HG03565 (cell line): ENCODE measurements around the gene SFRP5.
A peak's percentile ranks its signal among the peaks of the same experiment; 100 is the strongest.

Source experiments
- ATAC-seq: cut with Tn5 transposase; IDR thresholded peaks from one replicate; pipeline ENCODE4 v1.9.1; 2021; ENCODE audit warnings: mild to moderate bottlenecking, moderate library complexity; ENCODE audit not compliant: unreplicated experiment

SFRP5 gene

DNA sequence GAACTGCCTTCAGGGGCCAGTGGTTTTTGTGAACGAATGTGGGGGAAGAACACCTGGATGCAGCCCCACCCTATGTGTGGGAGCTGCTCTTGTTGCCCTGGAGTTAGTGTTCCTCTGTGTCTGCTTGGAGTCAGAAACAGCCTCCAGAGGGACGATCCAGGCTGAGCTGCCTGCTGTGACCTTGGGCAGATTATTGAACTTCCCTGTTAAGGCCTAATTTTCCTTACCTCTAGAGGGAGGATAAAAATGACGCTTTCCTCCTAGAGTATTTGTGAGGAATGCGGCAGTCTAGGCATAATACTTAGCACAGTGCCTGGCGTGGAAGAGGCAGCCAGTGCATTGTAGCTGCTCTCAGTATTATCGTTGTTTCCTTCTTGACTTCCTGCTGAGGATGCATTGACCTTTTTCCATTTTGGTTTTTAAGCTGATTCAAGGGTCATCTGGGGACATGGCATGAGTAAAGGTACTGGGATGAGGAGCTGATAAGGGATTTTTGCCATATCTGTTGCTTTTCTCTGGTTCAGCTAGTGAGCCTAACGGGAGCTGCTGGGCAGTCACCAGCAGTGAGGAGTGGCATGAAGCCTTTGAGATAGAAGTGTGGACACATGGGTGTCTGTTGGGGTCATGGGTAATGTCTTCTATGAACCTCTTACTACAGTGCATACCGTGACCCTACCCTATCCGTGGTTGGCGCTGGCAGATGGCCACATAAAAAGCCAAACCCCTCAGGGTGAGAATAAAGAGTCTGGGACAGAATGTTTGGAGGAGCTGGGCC lies 28.4 kb downstream of the SFRP5 start:
- ATAC-seq, result no peak

DNA sequence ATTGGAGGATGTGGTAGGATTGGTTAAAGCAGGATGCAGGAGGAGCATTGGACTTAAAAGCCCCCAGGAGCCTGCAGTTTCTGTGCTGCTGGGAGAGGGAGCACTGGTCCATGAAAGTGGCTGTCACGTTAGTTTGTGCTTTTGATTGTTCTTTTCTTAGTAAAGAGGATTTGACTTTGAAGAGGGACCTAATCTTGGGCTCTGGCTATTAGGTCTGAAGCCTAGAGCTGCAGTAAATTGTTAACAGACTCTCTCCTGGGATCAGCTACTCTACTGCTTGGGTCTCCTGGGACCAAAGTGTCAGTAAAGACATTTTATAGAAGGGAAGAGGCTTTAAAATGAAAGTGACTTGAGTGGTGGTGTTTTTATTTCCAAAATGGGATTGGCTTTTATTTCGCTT lies 31.2 kb downstream of the SFRP5 start:
- no peak for ATAC-seq

DNA sequence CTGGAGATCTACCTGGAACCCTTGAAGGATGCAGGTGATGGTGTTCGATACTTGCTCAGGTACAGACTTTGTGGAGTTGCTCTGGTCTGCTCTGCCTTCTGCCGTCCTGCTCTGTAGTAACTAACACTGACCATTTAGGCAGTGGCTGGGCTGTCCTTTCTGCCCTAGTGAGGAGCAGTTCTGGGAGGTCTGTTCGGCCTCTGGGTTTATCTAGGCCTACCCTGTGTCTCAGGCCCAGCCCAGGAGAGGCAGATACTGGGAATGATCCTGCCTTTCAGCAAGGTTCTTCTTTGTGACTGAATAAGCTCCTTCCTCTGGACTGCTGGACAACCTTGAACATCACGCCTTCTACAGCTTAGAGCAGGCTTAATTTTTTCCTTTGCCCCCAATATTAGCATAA lies 33.2 kb downstream of the SFRP5 start:
- ATAC-seq, result no peak

DNA sequence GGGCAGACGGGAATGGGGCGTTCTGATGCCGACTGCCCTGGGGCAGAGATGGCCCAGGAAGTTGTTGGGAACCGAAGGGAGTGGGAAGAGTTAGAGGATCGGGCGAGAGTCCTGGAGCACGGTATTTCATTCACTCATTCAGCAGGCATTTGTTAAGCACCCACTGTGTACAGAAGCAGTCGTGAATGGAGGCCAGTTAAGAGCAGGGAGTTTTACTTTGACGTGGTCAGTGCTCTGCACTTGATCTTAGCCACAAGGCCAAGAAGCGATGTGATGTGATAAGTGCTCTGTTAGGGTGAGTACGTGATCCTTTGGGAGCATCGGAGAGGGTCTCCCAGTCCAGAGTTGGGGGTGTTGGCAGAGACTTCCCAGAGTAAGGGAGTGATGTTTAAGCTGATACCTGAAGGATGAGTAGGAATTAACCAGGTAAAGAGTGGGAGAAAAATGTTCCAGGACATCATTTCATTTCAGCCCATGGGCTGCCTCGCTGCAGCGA lies 34.0 kb downstream of the SFRP5 start:
- ATAC-seq, result peak; percentile 19

DNA sequence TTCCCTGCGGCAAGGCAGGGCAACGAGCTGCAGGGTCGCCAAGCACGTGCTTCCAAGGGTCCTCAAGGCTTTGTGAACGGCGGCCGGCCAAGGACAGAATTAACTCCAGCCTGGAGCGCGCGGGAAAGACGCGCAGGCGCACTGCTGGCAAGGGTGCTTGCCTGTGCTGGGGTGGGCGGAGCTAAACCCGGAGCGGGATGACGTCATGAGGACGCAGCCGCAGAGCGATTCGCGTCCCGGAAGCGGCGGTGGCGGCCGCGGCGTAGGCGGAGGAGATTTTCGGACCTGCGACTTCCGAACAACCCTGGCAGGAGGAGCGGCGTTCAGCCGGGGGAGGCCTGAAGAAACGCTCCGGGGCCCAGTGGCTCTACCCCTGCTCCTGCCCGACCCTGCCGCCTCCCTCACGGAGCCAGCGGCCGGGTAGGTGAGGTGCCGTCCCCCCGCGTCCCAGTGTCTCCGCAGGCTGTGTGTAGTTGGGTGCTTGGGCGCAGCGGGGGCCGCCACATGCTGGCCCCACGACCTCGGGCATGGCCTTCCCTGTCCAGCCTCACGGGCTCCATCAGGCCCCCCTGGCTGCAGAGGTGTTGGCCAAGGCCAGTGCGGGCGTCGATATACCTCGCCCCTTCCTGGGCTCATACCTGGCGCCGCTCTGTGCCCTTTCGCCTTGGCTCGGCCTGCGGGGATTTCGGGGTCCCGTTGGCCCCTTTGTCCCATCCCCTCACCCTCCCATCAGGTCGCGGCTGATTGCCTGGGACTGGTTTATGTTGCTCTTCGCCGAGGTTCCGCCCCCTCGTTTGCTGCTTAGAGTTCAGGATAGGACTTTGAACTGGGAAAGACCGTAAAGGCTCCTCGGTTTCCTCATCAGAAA lies 34.7 kb downstream of the SFRP5 start, which contains the start of gene ZFYVE27:
Gene ZFYVE27 (plus strand): TSS at position 227 of the 868 bp plus-strand sequence. CDS start 1,350 bp downstream, outside the sequence.
- peak; percentile 84 for ATAC-seq

DNA sequence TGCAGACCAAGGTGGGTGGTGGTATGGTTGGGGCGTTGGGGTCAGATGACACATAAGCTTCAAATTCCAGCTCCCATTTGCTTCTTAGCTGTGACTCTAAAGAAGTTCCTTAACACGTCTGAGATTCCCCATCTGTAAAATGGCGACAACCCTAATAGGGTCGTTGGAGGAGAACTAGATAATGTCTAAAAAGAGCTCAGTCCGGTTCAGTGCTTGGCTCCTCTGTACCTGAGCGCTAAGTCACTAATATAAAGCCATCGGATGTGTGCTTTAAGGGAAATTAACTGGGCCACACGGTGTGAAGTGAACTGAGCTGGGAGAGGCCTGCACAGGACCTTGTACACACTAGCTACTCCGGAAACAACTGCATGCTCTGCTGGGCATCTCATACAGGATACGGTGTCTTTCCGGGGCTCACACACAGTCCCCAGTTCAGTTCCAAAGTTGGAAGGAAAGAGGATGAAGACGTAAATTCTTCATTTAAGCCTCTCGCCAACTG lies 35.3 kb downstream of the SFRP5 start:
- ATAC-seq, result peak; percentile 8

DNA sequence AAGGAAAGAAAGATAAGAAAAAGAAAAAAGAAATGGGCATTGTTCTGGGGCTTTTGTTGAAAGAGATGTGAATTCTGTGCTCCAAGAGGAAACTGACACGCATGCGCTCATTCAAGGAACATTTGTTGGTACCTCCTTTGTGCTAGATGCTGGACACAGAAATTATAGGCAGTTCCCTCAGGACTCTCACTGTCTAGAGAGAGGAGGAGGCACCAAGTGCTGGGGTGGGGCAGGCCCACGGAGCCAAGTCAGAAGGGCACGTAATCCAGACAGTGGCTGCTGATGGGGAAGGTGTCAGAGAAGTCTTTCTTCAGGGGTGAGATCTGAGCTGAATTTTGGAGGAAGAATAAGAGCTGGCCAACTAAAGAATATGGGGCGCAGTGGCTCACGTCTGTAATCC lies 37.8 kb downstream of the SFRP5 start:
- ATAC-seq, result no peak

DNA sequence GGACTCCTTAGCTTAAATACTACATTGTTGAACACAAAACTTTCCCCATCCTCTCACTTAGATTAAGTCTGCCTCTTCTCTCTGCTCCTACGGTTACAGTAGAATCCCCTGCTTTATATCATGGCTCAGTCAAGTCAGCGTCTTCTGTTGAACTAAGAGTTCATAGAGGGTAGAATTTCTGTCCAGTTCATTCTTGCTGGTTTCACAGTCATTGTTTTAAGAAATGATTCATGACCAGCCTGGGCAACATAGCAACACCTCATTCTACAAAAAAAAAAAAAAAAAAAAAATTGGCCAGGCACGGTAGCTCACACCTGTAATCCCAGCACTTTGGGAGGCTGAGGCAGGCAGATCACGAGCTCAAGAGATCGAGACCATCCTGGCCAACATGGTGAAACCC lies 38.5 kb downstream of the SFRP5 start:
- no peak for ATAC-seq

DNA sequence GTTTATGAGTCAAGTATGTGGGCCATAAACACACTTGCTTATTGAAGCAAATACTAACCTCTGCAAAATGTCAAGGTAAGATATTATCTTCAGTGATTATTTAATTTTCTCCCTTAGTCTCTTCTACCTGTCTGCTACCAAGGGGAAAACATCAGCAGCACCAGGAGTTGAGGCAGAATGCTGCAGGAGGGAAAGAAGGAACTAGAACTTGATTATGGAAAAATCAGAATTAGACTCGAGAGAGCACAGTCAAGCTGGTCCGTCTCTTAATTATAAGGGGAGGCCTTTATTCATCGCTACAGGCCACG lies 39.8 kb downstream of the SFRP5 start:
- ATAC-seq, result no peak

DNA sequence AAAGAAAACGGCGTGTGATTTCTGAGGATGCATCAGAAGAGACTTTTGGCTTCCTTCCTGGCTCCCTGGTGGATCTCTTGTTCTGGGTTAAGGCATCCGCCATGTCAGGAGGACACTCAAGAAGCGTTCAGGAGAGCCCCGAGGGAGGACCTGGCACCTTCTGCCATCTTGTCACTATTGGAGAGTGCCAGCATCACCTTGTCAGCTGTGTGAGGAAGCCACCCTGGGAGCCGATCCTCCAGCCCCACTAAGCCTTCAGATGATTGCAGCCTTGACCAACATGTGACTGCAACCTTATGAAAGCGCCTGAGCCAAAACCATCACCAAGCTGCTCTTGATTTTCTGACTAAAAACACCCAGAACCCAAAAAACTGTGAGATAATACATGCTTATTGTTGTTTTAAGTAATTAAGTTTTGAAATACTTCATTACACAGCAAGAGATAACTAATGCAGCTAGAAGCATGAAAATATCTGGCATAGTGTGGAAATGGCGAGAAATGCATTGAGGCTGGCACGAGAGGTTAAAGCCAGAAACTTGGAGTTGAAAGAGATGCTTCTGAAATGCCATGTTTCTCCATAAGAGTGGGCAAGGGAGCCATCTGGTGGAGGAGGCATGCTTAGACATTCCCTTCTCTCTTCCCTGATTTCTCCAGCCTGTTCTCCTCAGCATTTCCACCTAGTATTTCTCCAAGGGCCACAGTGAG lies 40.3 kb downstream of the SFRP5 start:
- no peak for ATAC-seq

DNA sequence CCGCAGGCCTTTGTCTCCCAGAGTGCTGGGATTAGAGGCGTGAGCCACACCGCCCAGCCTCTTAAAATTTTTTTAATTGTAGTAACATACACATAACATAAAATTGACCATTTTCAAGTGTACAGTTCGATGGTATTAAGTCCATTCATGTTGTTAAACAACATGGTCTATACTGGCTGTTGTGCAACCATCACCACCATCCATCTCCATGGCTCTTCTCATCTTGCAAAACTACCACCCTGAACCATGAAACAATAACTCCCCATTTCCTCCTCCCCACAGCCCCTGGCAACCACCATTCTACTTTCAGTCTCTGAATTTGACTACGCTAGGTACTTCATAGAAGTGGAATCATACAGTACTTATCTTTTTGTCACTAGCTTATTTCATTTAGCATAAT lies 42.8 kb downstream of the SFRP5 start:
- no peak for ATAC-seq

DNA sequence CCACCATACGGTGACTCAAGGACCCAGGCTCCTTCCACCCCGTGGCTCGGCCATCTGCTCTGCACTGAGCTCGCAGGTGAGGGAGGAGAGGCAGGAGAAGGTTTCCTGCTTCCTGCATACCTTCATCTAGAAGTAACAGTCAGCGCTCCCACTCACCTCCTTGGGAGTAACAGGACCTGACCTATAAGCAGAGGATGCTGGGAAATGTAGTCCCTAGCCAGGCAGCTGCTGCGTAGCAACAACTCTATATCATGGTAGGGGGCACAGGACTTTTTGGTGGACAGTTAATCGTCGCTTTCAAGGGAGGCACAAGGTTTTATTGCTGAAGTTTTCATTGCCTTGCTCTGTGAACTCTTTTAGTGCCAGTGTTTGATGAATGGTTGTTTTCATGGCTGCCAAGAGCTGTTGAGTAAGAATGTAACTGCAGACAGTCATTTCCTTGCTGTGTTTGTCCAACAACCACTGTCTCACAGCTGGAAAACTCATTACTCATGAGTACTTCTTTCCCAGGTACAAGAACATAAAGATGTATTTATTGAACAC lies 45.1 kb downstream of the SFRP5 start:
- no peak for ATAC-seq

DNA sequence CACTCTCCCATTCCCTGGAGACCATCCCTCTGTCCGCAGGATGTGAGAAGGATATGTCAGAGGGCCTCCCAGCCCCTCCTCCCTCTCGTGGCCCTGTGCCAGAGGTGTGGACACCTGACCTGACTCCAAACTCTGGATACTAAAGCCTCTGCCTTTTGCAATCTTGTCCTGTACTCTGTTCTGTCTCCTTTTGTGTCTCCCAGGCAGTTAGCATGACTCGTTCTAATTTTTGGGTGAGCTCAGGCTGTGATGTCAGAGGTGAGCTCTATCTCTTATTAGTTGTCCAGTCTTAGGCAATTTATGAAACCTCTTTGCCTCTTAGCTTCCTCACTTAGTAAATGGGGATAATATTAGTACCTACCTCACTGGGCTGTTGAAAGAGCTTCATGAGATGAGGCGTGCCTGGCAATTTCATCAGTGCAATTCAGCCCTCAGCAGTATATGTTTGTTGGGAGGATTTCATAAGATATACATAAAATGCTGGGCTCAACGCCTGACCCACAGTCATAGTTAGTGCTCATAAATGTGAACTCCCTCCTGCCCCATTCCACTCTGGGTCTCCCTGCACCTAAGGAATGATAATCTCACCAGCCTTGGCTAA lies 47.4 kb downstream of the SFRP5 start:
- ATAC-seq, result no peak

DNA sequence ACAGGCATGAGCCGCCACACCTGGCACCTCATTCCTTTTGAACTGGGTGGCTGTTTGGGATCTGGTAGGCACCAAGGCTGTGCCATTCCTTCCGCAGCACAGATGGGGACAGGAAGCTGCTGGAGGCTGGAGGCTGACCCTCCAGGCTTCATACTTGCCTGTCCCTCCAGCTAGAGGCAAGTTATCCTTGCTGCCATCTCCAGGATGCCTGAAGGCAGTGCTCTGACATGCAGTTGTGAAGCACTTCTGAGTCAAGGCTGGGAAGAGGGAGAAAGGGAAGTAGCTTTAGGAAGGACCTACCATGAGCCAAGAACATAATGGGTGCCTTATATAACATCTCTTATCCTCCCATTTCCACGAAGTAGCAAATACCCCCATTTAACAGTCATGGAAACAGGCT lies 48.8 kb downstream of the SFRP5 start:
- ATAC-seq, result no peak

DNA sequence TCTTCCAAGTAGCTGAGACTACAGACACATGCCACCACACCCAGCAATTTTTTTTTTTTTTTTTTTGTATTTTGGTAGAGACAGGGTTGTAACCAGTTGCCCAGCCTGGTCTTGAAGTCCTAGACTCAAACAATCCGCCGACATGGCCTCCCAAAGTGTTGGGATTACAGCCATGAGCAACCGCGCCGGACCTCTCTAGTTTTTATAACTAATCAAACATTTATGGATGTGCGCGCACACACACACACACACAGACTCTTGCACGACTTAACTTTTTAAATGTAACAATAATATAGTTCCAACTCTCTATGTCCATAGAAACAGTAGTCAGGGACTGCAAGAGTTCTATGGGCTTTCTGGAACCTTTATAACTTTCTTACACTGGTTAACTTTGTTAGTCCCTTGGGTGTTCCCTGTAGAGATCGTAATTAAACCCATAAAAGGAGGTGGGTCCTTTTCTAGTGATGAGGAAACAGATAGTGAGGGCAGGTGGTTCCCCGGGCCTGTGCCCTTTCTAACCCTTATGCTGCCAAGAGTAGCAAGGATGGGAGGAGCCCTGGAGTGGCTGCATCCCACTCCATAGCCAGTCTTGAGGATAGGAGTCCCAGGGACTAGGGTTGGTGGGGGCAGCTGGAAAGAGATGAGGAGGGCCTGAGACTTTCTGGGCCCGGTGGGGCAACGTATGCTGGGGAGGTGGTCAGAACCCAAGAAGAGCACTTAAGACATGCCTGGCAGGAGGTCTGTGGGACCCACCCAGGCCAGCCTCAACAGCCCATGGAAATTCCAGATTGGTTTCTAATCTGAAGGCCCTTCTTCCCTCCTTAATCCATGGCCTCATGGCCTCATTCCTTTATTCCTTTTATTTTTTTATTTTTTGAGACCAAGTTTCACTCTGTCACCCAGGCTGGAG lies 49.7 kb downstream of the SFRP5 start:
- no peak for ATAC-seq

DNA sequence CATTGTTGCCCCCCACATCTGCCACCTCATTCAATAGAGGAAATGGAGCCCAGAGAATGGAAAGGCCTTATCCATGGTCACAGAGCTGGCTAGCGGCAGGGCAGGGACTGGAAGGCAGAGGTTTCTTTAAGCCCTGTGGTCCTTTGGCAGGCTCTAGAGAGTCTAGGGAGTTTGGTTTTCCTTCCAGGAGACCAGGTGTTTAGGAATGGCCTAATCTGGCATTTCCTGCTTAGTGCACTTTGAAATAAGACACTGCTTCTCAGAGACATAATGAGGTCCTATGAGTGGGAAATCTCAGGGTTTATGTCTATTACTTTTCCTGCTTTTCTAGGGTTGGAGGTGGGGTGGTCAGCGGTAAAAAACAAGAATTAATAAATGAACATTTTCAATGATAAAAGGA lies 52.2 kb downstream of the SFRP5 start:
- no peak for ATAC-seq

DNA sequence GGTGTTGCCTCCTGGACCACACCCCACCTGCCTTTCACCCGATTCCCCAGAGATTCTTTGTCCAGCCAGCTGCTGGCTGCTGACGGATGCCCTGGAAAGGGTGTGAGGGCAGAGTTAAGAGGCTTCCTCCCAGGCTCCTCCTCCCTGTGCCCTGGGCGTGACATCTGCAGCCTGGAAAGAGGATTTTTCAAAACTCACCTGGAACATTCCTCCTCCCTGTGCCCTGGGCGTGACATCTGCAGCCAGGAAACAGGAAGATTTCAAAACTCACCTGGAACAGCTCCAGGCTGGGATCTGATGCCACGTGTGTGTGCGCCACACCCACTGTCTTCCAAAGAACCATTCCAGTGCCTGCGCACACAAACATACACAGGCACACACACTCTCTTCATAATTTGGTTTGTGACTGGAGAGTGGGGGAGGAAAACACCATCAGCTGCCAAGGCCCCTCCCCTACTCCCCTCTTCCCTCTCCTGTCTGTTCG lies 53.1 kb downstream of the SFRP5 start:
- ATAC-seq, result no peak

DNA sequence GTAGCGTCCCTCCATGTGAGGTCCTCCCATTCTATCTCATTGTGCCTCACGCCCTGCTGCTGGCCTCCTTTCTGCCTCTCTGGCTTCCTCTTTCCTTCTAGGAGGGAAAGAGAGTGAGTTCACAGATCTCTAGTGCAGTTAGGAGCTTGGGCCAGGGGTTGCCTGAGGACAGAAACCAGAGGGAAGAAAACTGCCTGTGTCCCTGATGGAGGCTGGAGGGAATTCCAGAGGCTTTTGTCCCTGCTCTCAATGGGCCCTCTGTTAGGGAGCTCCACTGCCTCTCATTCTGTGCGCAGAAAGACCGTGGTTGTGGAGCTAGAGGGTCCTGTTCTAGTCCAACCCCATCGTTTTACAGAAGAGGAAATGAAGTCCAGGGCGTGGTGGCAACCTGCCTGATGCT lies 53.6 kb downstream of the SFRP5 start:
- no peak for ATAC-seq

DNA sequence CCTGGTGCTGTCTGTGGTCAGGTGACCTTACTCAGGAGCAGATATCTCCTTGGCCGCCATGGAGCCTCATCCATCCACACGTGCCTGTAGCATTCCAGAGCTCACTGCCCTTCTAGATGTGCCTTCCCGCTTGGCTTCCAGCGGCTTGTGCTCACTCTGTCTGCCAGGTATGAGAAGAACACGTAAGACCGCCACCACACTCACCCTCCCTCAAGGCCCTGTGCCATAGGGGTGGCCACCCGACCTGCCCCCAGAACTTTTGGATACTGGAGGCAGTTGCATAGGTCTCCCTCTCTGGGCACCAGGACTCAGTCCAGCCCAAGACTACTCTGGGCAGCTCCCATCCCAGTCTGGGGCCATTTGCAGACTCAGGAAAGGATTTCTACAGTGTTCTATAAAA lies 54.2 kb downstream of the SFRP5 start:
- ATAC-seq, result no peak
